Measurements from ENCODE around the gene CDH13.

- TF ChIP-seq CTCF (conservative IDR thresholded peaks at IDR 0.05) (no peak), ZFX (IDR thresholded peaks at IDR 0.05) (no peak)
These were observed 1115.5 kb downstream of the CDH13 start for GRCh38 chr16:83742124-83742899.
